Esophagus squamous epithelium (tissue), 4 donors: ENCODE results near the gene TAX1BP3.

Source experiments
- POLR2A ChIP-seq, 4 donors: fragments of 450-650 bp; IDR thresholded peaks; one replicate each; pipeline ENCODE4 v1.6.1; 2017; ENCODE audit warnings: antibody characterized with exemption in 4 of 4, mild to moderate bottlenecking in 4 of 4, moderate library complexity in 3 of 4
- TF ChIP-seq, protein P1 (sequence below), 6 experiments: fragments of 450-650 bp in 4 of 6; fragments of 200-600 bp in 2 of 6; sonication (generic) in 2 of 6; IDR thresholded peaks; one replicate each; pipeline ENCODE4 v1.5.1; 2016 to 2019; ENCODE audit warnings: antibody characterized with exemption in 6 of 6, mild to moderate bottlenecking in 4 of 6, moderate library complexity in 4 of 6

DNA sequence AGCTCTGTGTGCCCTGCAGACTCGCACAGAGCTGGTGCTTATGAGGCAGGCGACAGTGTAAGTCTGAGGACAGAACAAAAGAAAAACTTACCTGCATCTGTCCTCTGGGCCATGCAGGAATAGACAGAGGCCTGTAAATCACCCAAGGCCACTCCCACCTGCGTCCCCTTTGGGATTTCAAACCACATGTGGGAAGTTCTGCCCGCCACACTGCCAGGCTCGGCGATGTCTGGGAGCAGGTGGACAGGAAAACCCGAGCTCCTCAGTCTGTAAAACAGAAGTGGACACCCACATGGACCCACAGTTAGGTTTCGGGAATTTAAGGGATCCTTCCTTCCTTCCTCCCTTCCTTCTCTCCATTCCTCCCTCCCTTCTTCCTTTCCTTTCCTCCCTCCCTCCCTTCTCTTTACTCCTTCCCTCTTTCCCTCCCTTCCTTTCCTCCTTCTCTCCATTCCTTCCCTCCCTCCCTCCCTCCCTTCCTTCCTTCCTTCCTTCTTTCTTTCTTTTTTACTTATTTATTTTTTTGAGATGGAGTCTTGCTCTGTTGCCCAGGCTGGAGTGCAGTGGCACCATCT is 47.1 kb downstream of the TAX1BP3 start:
- TF ChIP-seq POLR2A (IDR thresholded peaks at IDR 0.05), result no peak
- TF ChIP-seq, protein P1, sequence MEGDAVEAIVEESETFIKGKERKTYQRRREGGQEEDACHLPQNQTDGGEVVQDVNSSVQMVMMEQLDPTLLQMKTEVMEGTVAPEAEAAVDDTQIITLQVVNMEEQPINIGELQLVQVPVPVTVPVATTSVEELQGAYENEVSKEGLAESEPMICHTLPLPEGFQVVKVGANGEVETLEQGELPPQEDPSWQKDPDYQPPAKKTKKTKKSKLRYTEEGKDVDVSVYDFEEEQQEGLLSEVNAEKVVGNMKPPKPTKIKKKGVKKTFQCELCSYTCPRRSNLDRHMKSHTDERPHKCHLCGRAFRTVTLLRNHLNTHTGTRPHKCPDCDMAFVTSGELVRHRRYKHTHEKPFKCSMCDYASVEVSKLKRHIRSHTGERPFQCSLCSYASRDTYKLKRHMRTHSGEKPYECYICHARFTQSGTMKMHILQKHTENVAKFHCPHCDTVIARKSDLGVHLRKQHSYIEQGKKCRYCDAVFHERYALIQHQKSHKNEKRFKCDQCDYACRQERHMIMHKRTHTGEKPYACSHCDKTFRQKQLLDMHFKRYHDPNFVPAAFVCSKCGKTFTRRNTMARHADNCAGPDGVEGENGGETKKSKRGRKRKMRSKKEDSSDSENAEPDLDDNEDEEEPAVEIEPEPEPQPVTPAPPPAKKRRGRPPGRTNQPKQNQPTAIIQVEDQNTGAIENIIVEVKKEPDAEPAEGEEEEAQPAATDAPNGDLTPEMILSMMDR (IDR thresholded peaks at IDR 0.05), result no peak
